ENCODE data around the gene CTIF.
A peak's percentile ranks its signal among the peaks of the same experiment; 100 is the strongest.

The CTIF gene

GRCh38 chr18:48673853-48674721, 135.3 kb downstream of the CTIF start:
- DNase-seq (ENCODE audit: low spot score), result no peak
- TF ChIP-seq CTCF (IDR thresholded peaks at IDR 0.05; ENCODE audit: extremely low read depth, missing control alignments), result no peak

GRCh38 chr18:48674758-48675351, 136.0 kb downstream of the CTIF start:
- no peak for DNase-seq (ENCODE audit: low spot score)
- TF ChIP-seq CTCF (IDR thresholded peaks at IDR 0.05; ENCODE audit: extremely low read depth, missing control alignments), result no peak

GRCh38 chr18:48675352-48675761, 136.5 kb downstream of the CTIF start:
- DNase-seq (ENCODE audit: low spot score), result peak; percentile 86
- TF ChIP-seq CTCF (IDR thresholded peaks at IDR 0.05; ENCODE audit: extremely low read depth, missing control alignments), result peak; percentile 94

- no peak for DNase-seq (ENCODE audit: low spot score)
- TF ChIP-seq CTCF (IDR thresholded peaks at IDR 0.05; ENCODE audit: extremely low read depth, missing control alignments), result no peak
Measured at GRCh38 chr18:48675912-48676311, 137.1 kb downstream of the CTIF start.

- TF ChIP-seq CTCF (IDR thresholded peaks at IDR 0.05; ENCODE audit: extremely low read depth, missing control alignments), result no peak
- DNase-seq (ENCODE audit: low spot score), result no peak
Measured at GRCh38 chr18:48676346-48676745, 137.5 kb downstream of the CTIF start.

GRCh38 chr18:48676756-48677368, 138.0 kb downstream of the CTIF start:
- TF ChIP-seq CTCF (IDR thresholded peaks at IDR 0.05; ENCODE audit: extremely low read depth, missing control alignments), result peak; percentile 72
- DNase-seq (ENCODE audit: low spot score), result peak; percentile 77
